H1 (cell line): ENCODE data around the gene DENND4A. TPM values are rescaled to one million over a fixed set of nuclear protein-coding genes. Genes with fewer than 3 reads are reported as not detected.

Experiments
- FOSL1 ChIP-seq: IDR thresholded peaks from 2 replicates; pipeline ENCODE4 v1.6.1; 2011; ENCODE audit warnings: mild to moderate bottlenecking, low read depth, low read length, moderate library complexity; ENCODE audit not compliant: insufficient read depth
- GABPA ChIP-seq: IDR thresholded peaks from 2 replicates; pipeline ENCODE4 v1.6.1; 2011; ENCODE audit warnings: mild to moderate bottlenecking, low read length, moderate library complexity, borderline replicate concordance; ENCODE audit not compliant: insufficient read depth
- KDM1A ChIP-seq: fragments of 200-600, 300-600 bp; sonication (generic); IDR thresholded peaks from 2 replicates; pipeline ENCODE4 v1.7.1; 2016; ENCODE audit warnings: mild to moderate bottlenecking, low read length, borderline replicate concordance
- NANOG ChIP-seq: IDR thresholded peaks from 2 replicates; pipeline ENCODE4 v1.6.1; 2011; ENCODE audit warnings: low read length, low read depth, mild to moderate bottlenecking, inconsistent platforms; ENCODE audit not compliant: insufficient read depth, poor library complexity, severe bottlenecking
- NRF1 ChIP-seq: IDR thresholded peaks from 2 replicates; pipeline ENCODE4 v1.6.1; 2011; ENCODE audit warnings: mild to moderate bottlenecking, low read depth, low read length, improper control_type of control experiment
- POLR2A ChIP-seq, 2 experiments: IDR thresholded peaks; 1 replicate in 1 of 2; 2 replicates in 1 of 2; pipeline ENCODE4 v1.6.1; 2011; ENCODE audit warnings: low read depth in 2 of 2, low read length in 2 of 2, mild to moderate bottlenecking in 2 of 2; ENCODE audit errors: control extremely low read depth in 1 of 2
- RAD21 ChIP-seq, 2 experiments: IDR thresholded peaks in 1 of 2; conservative IDR thresholded peaks in 1 of 2; 2 replicates each; pipeline ENCODE4 v1.6.1; 2011; ENCODE audit warnings: low read depth in 2 of 2, low read length in 2 of 2, improper control_type of control experiment in 1 of 2, inconsistent platforms in 1 of 2, mild to moderate bottlenecking in 1 of 2, moderate library complexity in 1 of 2
- RXRA ChIP-seq: IDR thresholded peaks from 2 replicates; pipeline ENCODE4 v1.6.1; 2011; ENCODE audit warnings: low read depth, mild to moderate bottlenecking, low read length, moderate library complexity; ENCODE audit not compliant: insufficient read depth
- SP1 ChIP-seq: IDR thresholded peaks from 2 replicates; pipeline ENCODE4 v1.6.1; 2011; ENCODE audit warnings: low read depth, low read length
- SP4 ChIP-seq: IDR thresholded peaks from 2 replicates; pipeline ENCODE4 v1.6.1; 2012; ENCODE audit warnings: low read length, inconsistent platforms
- TAF1 ChIP-seq: IDR thresholded peaks from 2 replicates; pipeline ENCODE4 v1.6.1; 2011; ENCODE audit warnings: mild to moderate bottlenecking, low read depth, low read length
- YY1 ChIP-seq: IDR thresholded peaks from 2 replicates; pipeline ENCODE4 v1.6.1; 2011; ENCODE audit warnings: low read depth, mild to moderate bottlenecking, low read length
- ZNF274 ChIP-seq: IDR thresholded peaks from 2 replicates; pipeline ENCODE4 v1.7.0; 2012; ENCODE audit warnings: low read length, borderline replicate concordance; ENCODE audit errors: extremely low read depth
- microRNA-seq, 2 experiments: library from miRNA; unstranded; fragments of <30 nt; microRNA quantifications; one replicate each; pipeline versions ENCODE4 to v1.2.0, GENCODE V29; 2016 to 2020; ENCODE audit warnings: borderline microRNAs expressed in 2 of 2, borderline number of aligned reads in 2 of 2, borderline replicate concordance in 1 of 2
- polyA plus RNA-seq, 7 experiments: library from polyadenylated mRNA; depleted of rRNA in 3 of 7; stranded (reverse) in 5 of 7; unstranded in 2 of 7; fragments of >200 nt in 5 of 7; fragments of 200-250 nt in 2 of 7; gene quantifications; 1 replicate in 5 of 7; 2 replicates in 1 of 7; 4 replicates in 1 of 7; pipeline versions ENCODE4 v1.2.1 to v1.2.3, GENCODE V29; 2011 to 2013; ENCODE audit warnings: missing spikeins in 2 of 7, mixed read lengths in 2 of 7
- small RNA-seq: library from polyadenylated mRNA; stranded (forward); fragments of <200 nt; extraction: miRNeasy Mini kit (QIAGEN cat#:217004); gene quantifications from one replicate; pipeline ENCODE3, GENCODE V24; 2013; ENCODE audit not compliant: insufficient read depth
- total RNA-seq: library from RNA; stranded (reverse); fragmentation: NEBNext Ultra II Directional; extraction: Animal tissue kit (Norgen Biotek cat#: 25700); gene quantifications from 2 replicates; pipeline ENCODE4 v1.2.1, GENCODE V29; 2021

DENND4A gene
- total and polyA plus RNA-seq, 2 of the 8 experiments (the other 6 are each of a cell fraction or from before 2014, with no cell fraction given) = 1.3 to 4.7 TPM

DNA sequence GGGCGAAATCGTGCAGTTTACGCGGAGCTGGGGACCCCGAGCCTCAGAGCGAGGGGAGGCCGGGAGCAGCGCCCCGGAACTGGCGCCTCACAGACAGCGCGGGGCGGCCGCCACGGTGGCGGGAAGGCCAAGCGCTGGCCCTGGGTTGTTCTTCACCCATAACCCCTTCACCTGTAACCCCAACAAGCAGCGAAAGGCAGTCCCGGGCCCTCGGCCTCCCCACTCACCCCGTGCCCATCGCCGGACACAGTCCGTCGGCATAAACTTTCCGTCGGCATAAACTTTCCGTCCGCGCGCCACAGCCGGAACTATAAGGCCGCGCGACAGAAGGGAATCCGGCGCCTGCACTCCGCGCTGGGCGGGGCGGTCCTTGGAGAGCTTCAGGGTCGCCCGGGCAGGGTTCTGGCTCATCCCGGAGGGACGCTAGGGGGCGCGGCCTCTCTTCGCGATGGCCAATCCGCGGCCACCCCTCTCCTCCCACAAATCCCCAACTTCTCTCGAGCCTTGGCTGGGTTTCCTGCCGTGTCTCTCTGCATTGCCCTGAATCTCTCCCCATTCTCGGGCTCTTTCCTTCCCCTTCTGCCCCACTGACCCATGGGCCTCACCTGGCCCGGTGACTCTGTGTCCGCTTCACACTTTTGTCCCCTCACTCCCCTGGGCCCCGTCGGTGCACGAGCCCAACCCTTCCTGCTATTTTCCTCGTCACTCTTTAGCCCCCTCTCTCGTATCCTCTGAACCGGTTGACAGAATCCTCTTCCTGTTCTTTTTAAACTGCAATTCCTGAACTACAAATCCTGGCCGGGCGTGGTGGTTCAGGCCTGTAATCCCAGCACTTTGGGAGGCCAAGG, 181.0 kb downstream of the DENND4A start, which contains the start of gene INTS14 (continued):
- TF ChIP-seq POLR2A (IDR thresholded peaks at IDR 0.05; ENCODE audit: control extremely low read depth in 1 of 2, low read depth in 2 of 2, low read length in 2 of 2) (peak; percentile 83 to 98), YY1 (peak; percentile 76; the same call in 1 of the 2 replicates), ZNF274 (no peak), NANOG (peak; percentile 58), SP1 (peak; percentile 53; the same call in 1 of the 2 replicates), TAF1 (peak; percentile 92), RXRA (0 out of 2 replicates have a peak, but pooled peaks have one; percentile 62), SP4 (peak; percentile 88), FOSL1 (peak; percentile 49; the same call in 1 of the 2 replicates), NRF1 (no peak), RAD21 (IDR thresholded peaks at IDR 0.05 in 1 of 2, conservative IDR thresholded peaks at IDR 0.05 in 1 of 2; ENCODE audit: low read depth in 2 of 2, low read length in 2 of 2) (peak; percentile 59 to 66), GABPA (peak; percentile 95), KDM1A (no peak)
- TF ChIP-seq, all 59 proteins: peak for 32

Small RNAs within 50 kb of the gene (microRNA-seq; reads per million reads assigned to microRNA genes)
- 0 reads per million in 2 experiments for gene MIR4511

Small RNAs within 50 kb of the gene (small RNA-seq; reads per million reads assigned to genes)
- gene MIR4511 = 0.69 reads per million
- gene SNORD13E = not detected

Other genes with a start within 250 kb of the DENND4A start
- 32.4 and 33.7 TPM in 2 replicates for gene INTS14, start 181.2 kb downstream of the DENND4A start, total RNA-seq
- 33.1 and 42.4 TPM in 2 replicates for gene INTS14, start 181.2 kb downstream of the DENND4A start, polyA plus RNA-seq (2011; rRNA removed)
- 5.5 and 6.6 TPM in 2 replicates for gene SLC24A1, start 170.4 kb downstream of the DENND4A start, total RNA-seq
- gene SLC24A1, start 170.4 kb downstream of the DENND4A start, polyA plus RNA-seq (2011; rRNA removed) = 4.9 and 7.5 TPM in 2 replicates
- 247 and 254 TPM in 2 replicates for gene RAB11A, start 77.2 kb upstream of the DENND4A start, total RNA-seq
- gene RAB11A, start 77.2 kb upstream of the DENND4A start, polyA plus RNA-seq (2011; rRNA removed) = 141 and 211 TPM in 2 replicates